Lower leg skin (tissue), 4 donors: ENCODE results near the gene ASAP2. TPM values are rescaled to one million over a fixed set of nuclear protein-coding genes. Genes with fewer than 3 reads are reported as not detected.

ENCODE experiments used
- DNase-seq, 2 donors: peaks; one replicate each; pipeline ENCODE4 v3.0.0-alpha.2; 2019; ENCODE audit warnings: low spot score in 2 of 2
- H3K4me3 ChIP-seq: fragments of 200-600 bp; sonication (generic); 2 replicates; pipeline ENCODE4 v1.5.1; 2017; ENCODE audit warnings: mild to moderate bottlenecking, low read depth; ENCODE audit not compliant: poor library complexity, severe bottlenecking
- CTCF ChIP-seq, 3 donors: fragments of 450-650 bp; IDR thresholded peaks; one replicate each; pipeline ENCODE4 v1.5.1; 2016; ENCODE audit warnings: antibody characterized with exemption in 3 of 3, mild to moderate bottlenecking in 3 of 3, moderate library complexity in 2 of 3
- POLR2A ChIP-seq, 2 donors: fragments of 450-650 bp; IDR thresholded peaks; one replicate each; pipeline ENCODE4 v1.6.1; 2016 to 2017; ENCODE audit warnings: antibody characterized with exemption in 2 of 2, mild to moderate bottlenecking in 1 of 2, moderate library complexity in 1 of 2
- WGBS, 2 donors: methylation state at CpG; one replicate each; pipeline ENCODE4 v1.1.5; 2018; 5-methylcytosine and 5-hydroxymethylcytosine counted together
- intact Hi-C: fragments of 100-400 bp; cut with DNase I; formaldehyde crosslinking; loops from one replicate; pipeline ENCODE4 v1.15.0; 2023; ENCODE audit warnings: low total_unique reads
- total RNA-seq, 4 donors: library from RNA; depleted of rRNA; stranded (reverse); fragments of >200 nt; gene quantifications; one replicate each; pipeline ENCODE4 v1.1.0, GENCODE V29; 2016

The ASAP2 gene
- total RNA-seq, 4 donors from 2014 or later = 30.4 to 40.7 (median 33.1) TPM

- intact Hi-C loops = no loop called here
- DNase-seq = no peak
- WGBS, 2 donors = 70 to 91% methylated on average over 1 of the region's 1 CpG
- H3K4me3 ChIP-seq = no peak overlapping the region
- TF ChIP-seq POLR2A (IDR thresholded peaks at IDR 0.05) (no peak), CTCF (IDR thresholded peaks at IDR 0.05) (no peak)
Measured at GRCh38 chr2:9440058-9440727, 233.6 kb downstream of the ASAP2 start.

- DNase-seq = no peak
- 75 to 93% methylated on average over 3 of the region's 3 CpGs for WGBS, 2 donors
- TF ChIP-seq POLR2A (IDR thresholded peaks at IDR 0.05) (no peak), CTCF (IDR thresholded peaks at IDR 0.05) (no peak)
- intact Hi-C loops = no loop called here
- no peak overlapping the region for H3K4me3 ChIP-seq
Measured at GRCh38 chr2:9441556-9441955, 234.9 kb downstream of the ASAP2 start.

- 89 to 94% methylated on average over 5 of the region's 5 CpGs for WGBS, 2 donors
- DNase-seq = no peak
- intact Hi-C loops = no loop called here
- TF ChIP-seq POLR2A (IDR thresholded peaks at IDR 0.05) (no peak), CTCF (IDR thresholded peaks at IDR 0.05) (no peak)
- H3K4me3 ChIP-seq = no peak overlapping the region
Measured at GRCh38 chr2:9443526-9443925, 236.9 kb downstream of the ASAP2 start.

- WGBS, 2 donors = 90 to 93% methylated on average over 7 of the region's 7 CpGs
- no peak overlapping the region for H3K4me3 ChIP-seq
- DNase-seq = no peak
- TF ChIP-seq POLR2A (IDR thresholded peaks at IDR 0.05) (no peak), CTCF (IDR thresholded peaks at IDR 0.05) (no peak)
- intact Hi-C loops = no loop called here
Measured at GRCh38 chr2:9445089-9445488, 238.5 kb downstream of the ASAP2 start.

- H3K4me3 ChIP-seq = no peak overlapping the region
- intact Hi-C loops = no loop called here
- TF ChIP-seq CTCF (IDR thresholded peaks at IDR 0.05) (no peak), POLR2A (IDR thresholded peaks at IDR 0.05) (no peak)
- no peak for DNase-seq
- 94 to 100% methylated on average over 1 of the region's 1 CpG for WGBS, 2 donors
Measured at GRCh38 chr2:9451231-9451630, 244.6 kb downstream of the ASAP2 start.

Other genes with a start within 250 kb of the ASAP2 start
- gene MBOAT2, start 203.1 kb upstream of the ASAP2 start, total RNA-seq = 10 to 100 TPM; 47.2 to 92.3 (median 76.4) TPM
- 10 to 100 TPM; 22.4 to 30.1 (median 26.5) TPM for gene ITGB1BP1, start 216.7 kb downstream of the ASAP2 start, total RNA-seq
- gene CPSF3, start 216.8 kb downstream of the ASAP2 start, total RNA-seq = 10 to 100 TPM; 23.0 to 34.1 (median 26.2) TPM